ENCODE results near the gene CACNA1B. TPM values are rescaled to one million over a fixed set of nuclear protein-coding genes. Genes with fewer than 3 reads are reported as not detected.
A peak's percentile ranks its signal among the peaks of the same experiment; 100 is the strongest.

The CACNA1B gene
- total RNA-seq, 6 donors from 2014 or later, result 0.03 to 0.15 (median 0.03) TPM; not detected in 3

DNA sequence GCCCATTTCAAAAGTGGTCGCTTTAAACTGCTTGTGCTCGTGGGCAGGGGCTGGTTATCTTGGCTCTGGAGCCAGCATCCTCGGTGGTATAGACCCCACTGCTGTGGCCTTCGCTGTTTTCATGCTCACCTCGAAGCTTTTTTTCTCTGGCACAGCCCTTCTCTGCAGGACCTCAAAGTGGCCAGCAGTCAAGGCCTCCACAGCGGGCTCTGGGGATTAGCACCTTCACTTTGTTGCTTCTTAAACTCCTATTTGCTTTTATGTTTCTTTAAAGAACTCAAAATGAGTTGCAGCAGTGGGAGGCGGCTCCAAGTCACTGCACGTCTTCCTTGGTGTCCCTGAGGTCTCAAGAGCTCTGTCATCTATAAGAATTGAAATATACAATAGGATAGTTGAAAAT is 165.1 kb downstream of the CACNA1B start:
- ATAC-seq (ENCODE audit: low FRiP score in 2 of 2), result no peak
- H3K27me3 ChIP-seq, result no peaks in the 10 kb centered on the region
- no peaks in the 10 kb centered on the region for H3K9me3 ChIP-seq
- TF ChIP-seq EP300 (IDR thresholded peaks at IDR 0.05), result no peak
- no peak for TF ChIP-seq POLR2AphosphoS5 (IDR thresholded peaks at IDR 0.05)
- DNase-seq, result peak in 1 of 2 donors; percentile 11
- no peaks in the 10 kb centered on the region for H3K36me3 ChIP-seq
- no peak overlapping the region for H3K4me3 ChIP-seq
- H3K27ac ChIP-seq, result no peak overlapping the region
- H3K4me1 ChIP-seq, result no peaks in the 10 kb centered on the region
- 60 to 64% methylated on average over 8 of the region's 8 CpGs for WGBS, 2 donors

DNA sequence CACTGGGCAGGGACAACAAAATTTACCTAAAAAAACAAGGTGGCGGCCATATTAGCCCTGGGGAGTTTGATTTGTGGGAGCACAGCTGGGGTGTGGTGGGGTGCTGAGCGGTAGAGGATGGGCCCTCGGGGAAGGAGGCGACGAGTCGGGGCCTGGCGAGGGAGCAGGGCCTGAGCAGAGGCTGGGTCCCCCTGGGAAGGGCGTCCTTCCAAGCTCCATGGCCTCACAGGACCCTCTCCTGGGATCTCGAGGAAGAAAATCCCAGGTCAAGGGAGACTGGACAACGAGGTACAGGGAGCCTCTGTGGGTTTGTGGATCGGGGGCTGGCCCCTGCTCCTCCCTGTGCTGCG is 165.5 kb downstream of the CACNA1B start:
- H3K36me3 ChIP-seq, result no peaks in the 10 kb centered on the region
- no peak overlapping the region for H3K27ac ChIP-seq
- WGBS, 2 donors, result 84 to 90% methylated on average over 12 of the region's 12 CpGs
- H3K4me3 ChIP-seq, result no peak overlapping the region
- ATAC-seq (ENCODE audit: low FRiP score in 2 of 2), result no peak
- no peaks in the 10 kb centered on the region for H3K9me3 ChIP-seq
- DNase-seq, result peak in 1 of 2 donors; percentile 0
- H3K4me1 ChIP-seq, result no peaks in the 10 kb centered on the region
- no peaks in the 10 kb centered on the region for H3K27me3 ChIP-seq
- TF ChIP-seq POLR2AphosphoS5 (IDR thresholded peaks at IDR 0.05), result no peak
- TF ChIP-seq, protein P1, sequence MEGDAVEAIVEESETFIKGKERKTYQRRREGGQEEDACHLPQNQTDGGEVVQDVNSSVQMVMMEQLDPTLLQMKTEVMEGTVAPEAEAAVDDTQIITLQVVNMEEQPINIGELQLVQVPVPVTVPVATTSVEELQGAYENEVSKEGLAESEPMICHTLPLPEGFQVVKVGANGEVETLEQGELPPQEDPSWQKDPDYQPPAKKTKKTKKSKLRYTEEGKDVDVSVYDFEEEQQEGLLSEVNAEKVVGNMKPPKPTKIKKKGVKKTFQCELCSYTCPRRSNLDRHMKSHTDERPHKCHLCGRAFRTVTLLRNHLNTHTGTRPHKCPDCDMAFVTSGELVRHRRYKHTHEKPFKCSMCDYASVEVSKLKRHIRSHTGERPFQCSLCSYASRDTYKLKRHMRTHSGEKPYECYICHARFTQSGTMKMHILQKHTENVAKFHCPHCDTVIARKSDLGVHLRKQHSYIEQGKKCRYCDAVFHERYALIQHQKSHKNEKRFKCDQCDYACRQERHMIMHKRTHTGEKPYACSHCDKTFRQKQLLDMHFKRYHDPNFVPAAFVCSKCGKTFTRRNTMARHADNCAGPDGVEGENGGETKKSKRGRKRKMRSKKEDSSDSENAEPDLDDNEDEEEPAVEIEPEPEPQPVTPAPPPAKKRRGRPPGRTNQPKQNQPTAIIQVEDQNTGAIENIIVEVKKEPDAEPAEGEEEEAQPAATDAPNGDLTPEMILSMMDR (IDR thresholded peaks at IDR 0.05), result no peak
- no peak for TF ChIP-seq POLR2A (IDR thresholded peaks at IDR 0.05)
- no peak for TF ChIP-seq EP300 (IDR thresholded peaks at IDR 0.05)

GRCh38 chr9:138043411-138044345 is 166.1 kb downstream of the CACNA1B start:
- Histone ChIP-seq H3K4me1 (no peaks in the 10 kb centered on the region), H3K27ac (no peak overlapping the region), H3K36me3 (no peaks in the 10 kb centered on the region), H3K27me3 (no peaks in the 10 kb centered on the region), H3K4me3 (no peak overlapping the region), H3K9me3 (no peaks in the 10 kb centered on the region)
- TF ChIP-seq EP300 (IDR thresholded peaks at IDR 0.05) (no peak), POLR2AphosphoS5 (IDR thresholded peaks at IDR 0.05) (no peak), POLR2A (IDR thresholded peaks at IDR 0.05) (no peak)
- TF ChIP-seq, protein P1 (IDR thresholded peaks at IDR 0.05), result no peak
- ATAC-seq (ENCODE audit: low FRiP score in 2 of 2), result no peak
- peak; percentile 19 to 73 for DNase-seq
- WGBS, 2 donors, result 87 to 91% methylated on average over 33 to 42 of the region's 42 CpGs

DNA sequence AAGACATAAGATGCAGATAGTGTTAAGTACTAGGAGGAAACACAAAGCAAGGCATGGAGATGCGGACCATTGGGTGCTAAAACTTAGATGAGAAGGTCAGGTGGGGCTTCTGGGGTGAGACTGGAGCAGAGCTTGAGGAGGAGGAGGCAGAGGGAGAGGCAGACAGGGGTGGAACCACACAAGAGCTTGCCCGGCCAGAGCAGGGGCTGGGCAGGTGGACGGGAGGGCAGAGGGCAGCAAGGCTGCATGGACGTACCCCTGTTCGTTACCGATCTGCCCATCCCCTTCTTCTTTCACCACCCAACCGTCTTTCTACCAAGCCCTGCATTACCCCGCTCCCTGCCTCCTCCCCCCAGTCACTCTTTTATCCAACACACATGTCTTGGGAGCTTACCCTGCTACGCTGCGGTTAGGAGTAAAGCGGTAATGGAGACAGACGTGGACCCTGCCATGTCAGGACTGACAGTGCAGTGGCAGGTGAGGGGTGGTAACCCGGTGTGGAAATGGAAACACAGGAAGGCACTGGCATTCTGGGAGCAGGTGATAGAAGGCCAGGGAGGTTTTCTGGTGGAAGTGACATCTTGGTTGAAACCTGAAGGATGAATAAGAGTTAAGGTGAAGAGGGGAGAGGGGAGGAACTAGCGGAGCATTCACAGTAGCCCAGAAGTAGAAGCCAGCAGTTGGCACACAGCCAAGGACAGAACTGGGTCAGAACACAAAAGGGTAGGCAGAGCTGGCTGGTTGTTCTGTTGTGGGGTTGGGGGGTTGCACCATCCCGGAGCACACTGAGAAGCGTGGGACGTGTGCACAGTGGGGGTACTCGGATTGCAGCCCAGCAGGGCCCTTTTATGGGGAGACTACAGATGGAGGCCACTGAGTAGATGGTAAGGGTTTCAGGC is 167.2 kb downstream of the CACNA1B start:
- no peaks in the 10 kb centered on the region for H3K27me3 ChIP-seq
- H3K27ac ChIP-seq, result no peak overlapping the region
- ATAC-seq (ENCODE audit: low FRiP score in 2 of 2) (no peak), DNase-seq (peak in 1 of 2 donors; percentile 16)
- no peaks in the 10 kb centered on the region for H3K9me3 ChIP-seq
- no peaks in the 10 kb centered on the region for H3K36me3 ChIP-seq
- no peak for TF ChIP-seq EP300 (IDR thresholded peaks at IDR 0.05)
- TF ChIP-seq POLR2AphosphoS5 (IDR thresholded peaks at IDR 0.05), result no peak
- TF ChIP-seq, protein P1 (IDR thresholded peaks at IDR 0.05), result no peak
- no peak for TF ChIP-seq POLR2A (IDR thresholded peaks at IDR 0.05)
- H3K4me1 ChIP-seq, result no peaks in the 10 kb centered on the region
- no peak overlapping the region for H3K4me3 ChIP-seq
- WGBS, 2 donors, result 80 to 83% methylated on average over 18 of the region's 18 CpGs

Measured in upper lobe of left lung (tissue), 6 donors.